SIG-M5 treated with dmso at 0.1 percent for 504 hours (cell line): ENCODE measurements around the gene CMIP.

Experiments
- DNase-seq: peaks from one replicate; lab custom pipeline; 2025; ENCODE audit not compliant: unreplicated experiment; lab: John Stamatoyannopoulos, UW

Gene CMIP

DNA sequence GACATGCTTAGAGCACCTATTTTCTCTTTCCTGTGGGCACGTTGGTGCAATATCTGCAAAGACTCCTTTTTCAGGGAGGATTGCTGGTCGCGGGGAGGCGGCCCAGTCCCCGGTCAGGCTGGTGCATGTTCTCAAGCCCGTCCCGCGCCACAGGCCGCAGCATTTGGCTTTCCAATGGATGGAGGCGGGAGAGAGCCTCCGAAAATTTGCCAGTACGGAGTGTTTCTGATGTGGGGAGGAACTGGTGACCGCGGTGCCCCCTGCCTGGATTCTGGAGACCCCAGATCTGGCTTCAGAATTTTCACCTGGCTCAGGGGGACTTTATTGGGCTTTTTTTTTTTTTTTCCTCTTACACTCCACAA, 2.3 kb downstream of the CMIP start:
- no peak for DNase-seq

GRCh38 chr16:81447383-81448101, 2.9 kb downstream of the CMIP start:
- DNase-seq = peak; percentile 85

DNA sequence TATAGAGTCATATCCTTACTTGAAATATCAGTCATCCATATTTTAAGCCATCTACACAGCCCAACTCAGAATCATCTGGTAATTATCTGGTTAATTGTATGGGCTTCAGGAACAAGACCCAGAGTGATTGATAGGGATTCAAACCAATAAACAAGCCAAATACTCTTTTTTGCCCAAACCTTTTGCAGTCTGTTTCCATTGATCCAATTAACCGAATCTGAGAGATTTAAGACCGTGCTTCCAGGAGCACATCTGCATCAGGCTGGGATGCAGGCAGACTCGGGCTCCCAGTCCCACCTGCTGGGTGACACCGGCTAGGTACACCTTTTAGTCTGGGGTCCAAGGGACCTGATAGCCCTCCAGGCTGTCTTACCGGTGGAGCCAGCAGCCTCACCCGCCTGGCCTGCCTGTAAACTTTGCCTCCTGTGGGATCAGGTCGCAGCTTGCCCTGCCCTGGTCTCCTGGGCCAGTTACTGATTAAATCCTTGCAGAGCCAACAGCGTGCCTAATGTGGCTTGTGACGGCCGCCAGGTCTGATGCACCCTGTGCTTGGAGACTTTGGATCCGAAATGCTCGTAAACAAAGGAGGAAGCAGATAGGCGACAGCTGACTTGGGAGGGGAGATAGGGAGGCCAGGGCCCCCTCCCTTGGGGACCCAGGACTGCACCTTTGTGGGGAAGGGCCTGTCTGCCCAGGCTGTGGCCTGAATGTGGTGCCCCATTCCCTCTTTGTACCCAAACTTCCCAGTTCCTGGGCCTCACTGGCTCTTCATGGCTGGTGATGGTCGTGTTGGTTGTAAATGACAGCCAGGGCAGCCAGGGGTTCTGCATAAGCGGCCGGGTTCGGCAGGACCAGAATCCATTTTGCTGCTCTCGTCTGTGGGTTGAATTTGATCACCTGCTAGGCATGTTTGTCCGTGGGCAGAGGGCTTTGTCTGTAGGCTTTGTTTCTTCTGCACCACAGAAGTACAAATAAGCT, 3.8 kb downstream of the CMIP start:
- no peak for DNase-seq

- no peak for DNase-seq
Measured at GRCh38 chr16:81449241-81449640, 4.6 kb downstream of the CMIP start.

- no peak for DNase-seq
Measured at GRCh38 chr16:81449899-81450608, 5.4 kb downstream of the CMIP start.

GRCh38 chr16:81450783-81451491, 6.3 kb downstream of the CMIP start:
- DNase-seq = no peak

DNA sequence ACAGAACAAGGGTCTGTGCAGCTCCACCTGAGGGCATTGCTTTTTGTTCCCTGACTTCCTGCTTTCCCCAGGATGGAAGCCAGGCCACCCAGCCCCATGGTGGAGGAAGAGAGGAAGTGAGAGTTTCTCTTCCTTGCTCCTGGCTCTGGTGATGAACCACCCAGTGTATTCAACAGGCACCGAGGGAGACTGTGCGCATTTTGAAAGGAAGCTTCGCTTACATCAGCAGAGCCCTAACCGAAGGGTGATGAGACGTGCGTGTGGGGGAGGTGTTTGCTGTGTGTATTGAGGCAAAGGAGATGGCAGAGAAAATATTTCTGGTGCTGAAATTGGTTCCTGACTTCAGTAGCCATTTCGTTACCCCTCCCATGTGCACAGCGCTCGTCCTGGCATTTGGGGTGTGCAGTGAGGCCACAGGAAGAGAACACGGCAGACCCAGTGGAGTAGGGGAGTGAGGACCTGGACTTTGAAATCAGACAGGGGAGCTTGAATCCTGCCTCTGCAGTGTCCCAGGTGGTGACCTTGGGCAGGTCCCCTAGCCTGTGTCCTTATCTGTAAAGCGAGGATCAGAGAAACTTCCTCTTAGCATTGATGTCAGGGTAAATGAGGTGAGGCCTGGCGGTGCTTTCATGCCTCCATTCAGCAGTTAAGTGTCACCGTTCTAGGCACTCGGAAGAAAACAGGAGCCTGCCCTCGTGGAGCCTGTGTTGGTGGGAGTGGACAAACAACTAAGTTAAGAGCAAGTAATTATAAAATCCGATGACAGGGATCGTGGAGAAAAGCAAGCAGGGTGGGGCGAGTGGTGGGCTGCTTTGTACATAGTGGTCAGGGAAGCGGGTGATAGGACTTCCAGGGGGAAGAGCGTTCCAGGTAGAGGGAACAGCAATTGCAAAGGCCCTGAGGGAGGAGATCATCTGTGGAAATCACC, 7.4 kb downstream of the CMIP start:
- DNase-seq = peak; percentile 93

DNA sequence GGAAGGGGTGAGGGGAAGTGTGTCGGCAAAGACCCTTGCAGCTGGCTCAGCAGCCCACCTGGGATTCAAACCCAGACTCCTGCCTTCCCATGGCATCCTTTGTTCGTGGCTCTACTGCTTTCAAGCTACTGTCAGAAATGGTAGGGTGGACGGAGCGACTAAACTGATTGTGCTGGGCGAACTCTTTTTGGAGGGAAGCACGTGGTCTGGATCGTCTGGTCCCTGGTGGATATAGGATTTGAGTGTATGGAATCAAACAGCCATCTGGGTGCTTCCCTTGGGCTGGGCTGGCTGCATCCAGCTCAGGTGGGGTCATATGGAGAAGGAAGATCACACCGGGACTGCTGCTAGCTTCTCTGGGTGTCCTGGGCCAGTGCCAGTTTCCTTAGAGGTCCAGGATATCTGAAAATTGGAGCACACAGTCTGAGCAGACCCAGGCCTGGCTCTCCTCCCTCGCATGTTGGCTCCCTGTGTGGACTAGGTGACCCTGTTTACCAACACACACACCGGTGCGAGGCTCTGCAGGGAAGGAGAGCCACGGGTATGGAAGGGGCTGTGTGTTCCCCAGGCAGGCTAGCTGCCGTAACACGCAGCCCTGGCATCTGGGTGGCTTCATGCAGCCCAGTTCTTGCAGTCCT, 8.6 kb downstream of the CMIP start:
- no peak for DNase-seq

- no peak for DNase-seq
Measured at GRCh38 chr16:81454044-81454443, 9.4 kb downstream of the CMIP start.

GRCh38 chr16:81455006-81455405, 10.4 kb downstream of the CMIP start:
- no peak for DNase-seq

- DNase-seq = no peak
Measured at GRCh38 chr16:81455720-81456494, 11.3 kb downstream of the CMIP start.

DNA sequence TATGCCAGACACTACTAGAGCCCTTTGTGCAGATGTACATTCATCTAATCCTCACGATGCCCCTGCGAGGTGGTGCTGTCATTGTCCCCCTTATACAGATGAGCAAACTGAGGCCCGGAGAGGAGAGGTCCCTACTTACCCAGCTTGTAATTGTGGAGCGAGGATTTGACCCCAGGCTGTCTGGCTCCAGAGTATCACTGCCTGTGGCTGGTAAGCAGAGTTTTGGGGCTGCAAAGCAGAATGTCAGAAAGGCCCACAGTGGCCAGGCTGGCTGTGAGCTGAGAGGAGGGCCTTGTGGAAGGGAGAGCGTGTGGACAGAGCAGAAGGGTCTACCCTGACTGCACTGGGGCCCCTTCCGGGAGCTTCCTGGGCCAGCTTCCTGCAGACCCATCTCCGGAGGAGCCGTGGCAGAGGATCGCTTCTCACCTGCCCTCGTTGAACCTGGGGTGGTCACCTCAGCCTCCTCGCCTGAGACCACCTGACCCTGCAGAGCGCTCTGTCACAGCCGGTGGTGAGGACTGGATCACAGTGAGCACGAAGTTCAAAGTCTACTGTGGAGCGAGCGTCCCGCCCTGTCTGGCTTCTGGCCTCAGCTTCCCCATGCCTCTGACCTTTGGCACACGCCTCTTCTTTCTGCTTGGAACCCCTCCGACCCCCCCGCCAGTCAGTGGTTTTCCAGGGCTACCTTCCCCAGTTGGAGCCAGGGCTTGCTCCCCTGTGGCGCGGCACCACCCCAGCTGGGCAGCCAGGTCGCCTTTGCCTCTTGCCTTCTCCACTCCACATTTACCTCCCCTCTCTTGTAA, 12.1 kb downstream of the CMIP start:
- no peak for DNase-seq

GRCh38 chr16:81457326-81458133, 12.9 kb downstream of the CMIP start:
- peak; percentile 21 for DNase-seq

- DNase-seq = no peak
Measured at GRCh38 chr16:81458149-81458669, 13.6 kb downstream of the CMIP start.

DNA sequence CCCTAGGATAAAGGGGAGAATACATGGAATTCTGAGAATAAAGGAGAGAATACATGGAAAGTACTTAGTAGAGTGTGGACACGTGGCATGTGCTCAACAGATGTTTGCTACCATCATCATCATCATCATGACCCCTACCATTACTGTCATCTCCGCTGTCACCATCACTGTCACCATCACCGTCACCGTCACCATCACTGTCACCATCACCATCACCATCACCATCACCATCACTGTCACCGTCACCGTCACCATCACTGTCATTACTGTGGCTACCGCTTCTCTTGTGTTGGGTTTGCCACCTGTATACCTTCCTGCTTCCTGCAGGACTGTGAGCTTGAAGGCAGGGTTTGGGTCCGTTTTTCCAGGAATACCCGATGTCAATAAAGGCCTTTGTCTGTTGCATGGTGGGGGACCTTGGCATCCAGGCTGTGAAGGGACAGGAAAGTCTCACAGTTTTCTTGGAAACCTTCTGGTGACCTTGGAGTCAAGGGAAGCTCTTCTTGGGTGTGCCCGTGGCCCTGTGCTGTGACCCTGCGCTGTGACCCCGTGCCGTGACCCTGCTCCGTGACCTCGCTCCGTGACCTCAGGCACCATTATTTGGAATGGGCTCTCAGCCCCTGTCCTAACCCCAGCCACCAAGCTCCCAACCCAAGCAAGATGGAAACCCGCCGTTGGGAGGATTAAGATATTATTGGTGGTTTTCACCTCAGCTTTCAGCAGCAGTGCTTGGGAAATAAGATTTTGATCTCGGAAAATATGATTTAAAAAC, 14.4 kb downstream of the CMIP start:
- DNase-seq = no peak

- no peak for DNase-seq
Measured at GRCh38 chr16:81460075-81460474, 15.5 kb downstream of the CMIP start.
